Uterus (tissue), 4 donors: ENCODE measurements around the gene C1QTNF6. TPM values are rescaled to one million over a fixed set of nuclear protein-coding genes. Genes with fewer than 3 reads are reported as not detected.

Experiments
- DNase-seq, 2 donors: peaks; one replicate each; pipeline ENCODE4 v3.0.0-alpha.2; 2019 to 2020
- H3K27ac ChIP-seq, 2 donors: fragments of 200-600 bp; sonication (generic); 1 replicate in 1 of 2; 2 replicates in 1 of 2; pipeline ENCODE4 v1.5.1; 2016 to 2018
- H3K27me3 ChIP-seq, 2 donors: fragments of 200-600 bp; sonication (generic); one replicate each; pipeline ENCODE4 v1.5.1; 2018 to 2019; ENCODE audit warnings: control low read depth in 1 of 2
- H3K36me3 ChIP-seq, 2 donors: fragments of 200-600 bp; sonication (generic); one replicate each; pipeline ENCODE4 v1.5.1; 2019; ENCODE audit warnings: control low read depth in 1 of 2
- H3K4me1 ChIP-seq, 2 donors: fragments of 200-600 bp; sonication (generic); one replicate each; pipeline ENCODE4 v1.5.1; 2018 to 2019; ENCODE audit warnings: control low read depth in 1 of 2
- H3K4me3 ChIP-seq, 2 donors: fragments of 200-600 bp; sonication (generic); 1 replicate in 1 of 2; 2 replicates in 1 of 2; pipeline ENCODE4 v1.5.1; 2018 to 2019; ENCODE audit warnings: mild to moderate bottlenecking in 1 of 2
- H3K9me3 ChIP-seq, 2 donors: fragments of 200-600 bp; sonication (generic); one replicate each; pipeline ENCODE4 v1.5.1; 2019; ENCODE audit warnings: control low read depth in 1 of 2
- POLR2A ChIP-seq, 2 donors: fragments of 450-650 bp; IDR thresholded peaks; one replicate each; pipeline ENCODE4 v1.6.1; 2016; ENCODE audit warnings: antibody characterized with exemption in 2 of 2, mild to moderate bottlenecking in 1 of 2, moderate library complexity in 1 of 2
- intact Hi-C: fragments of 100-400 bp; cut with DNase I; formaldehyde crosslinking; loops from one replicate; pipeline ENCODE4 v1.15.1; 2023; ENCODE audit warnings: low total_unique reads
- total RNA-seq, 4 donors: library from RNA; depleted of rRNA in 3 of 4; stranded (reverse); fragments of >200 nt in 3 of 4; gene quantifications; one replicate each; pipeline versions ENCODE4 v1.1.0 to v1.2.4, GENCODE V29; 2014 to 2023
- TF ChIP-seq, protein P1 (sequence below), 4 experiments: fragments of 200-600 bp in 2 of 4; fragments of 450-650 bp in 2 of 4; sonication (generic) in 2 of 4; IDR thresholded peaks; one replicate each; pipeline ENCODE4 v1.5.1; 2016 to 2019; ENCODE audit warnings: antibody characterized with exemption in 4 of 4, mild to moderate bottlenecking in 2 of 4, moderate library complexity in 1 of 4
- donor health status: DM: yes; HTN: yes; CAD: no.

The C1QTNF6 gene
- total RNA-seq, 4 donors from 2014 or later = 0.29 to 16.0 (median 3.1) TPM

DNA sequence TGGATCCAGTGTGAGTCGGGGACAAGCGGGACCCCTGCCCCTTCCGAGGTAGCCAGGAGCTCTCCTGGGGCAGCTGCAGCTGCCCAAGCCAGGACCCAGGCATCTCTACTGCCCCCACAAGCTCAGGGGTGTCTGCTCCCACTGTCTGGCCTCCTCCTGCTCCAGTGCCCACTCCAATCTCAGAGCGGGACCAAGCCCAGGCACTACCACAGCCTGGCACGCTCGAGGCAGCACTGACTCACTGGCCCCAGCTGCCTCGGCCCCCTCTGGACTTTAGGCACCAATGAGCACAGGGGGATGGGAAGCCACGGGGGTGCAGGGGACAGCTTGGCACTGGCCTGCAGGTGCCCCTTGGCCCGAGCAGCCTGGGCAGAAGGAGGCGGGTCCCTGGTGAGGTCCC lies 46.6 kb downstream of the C1QTNF6 start:
- H3K27me3 ChIP-seq = no peaks in the 10 kb centered on the region
- no peak overlapping the region for H3K27ac ChIP-seq
- TF ChIP-seq, protein P1, sequence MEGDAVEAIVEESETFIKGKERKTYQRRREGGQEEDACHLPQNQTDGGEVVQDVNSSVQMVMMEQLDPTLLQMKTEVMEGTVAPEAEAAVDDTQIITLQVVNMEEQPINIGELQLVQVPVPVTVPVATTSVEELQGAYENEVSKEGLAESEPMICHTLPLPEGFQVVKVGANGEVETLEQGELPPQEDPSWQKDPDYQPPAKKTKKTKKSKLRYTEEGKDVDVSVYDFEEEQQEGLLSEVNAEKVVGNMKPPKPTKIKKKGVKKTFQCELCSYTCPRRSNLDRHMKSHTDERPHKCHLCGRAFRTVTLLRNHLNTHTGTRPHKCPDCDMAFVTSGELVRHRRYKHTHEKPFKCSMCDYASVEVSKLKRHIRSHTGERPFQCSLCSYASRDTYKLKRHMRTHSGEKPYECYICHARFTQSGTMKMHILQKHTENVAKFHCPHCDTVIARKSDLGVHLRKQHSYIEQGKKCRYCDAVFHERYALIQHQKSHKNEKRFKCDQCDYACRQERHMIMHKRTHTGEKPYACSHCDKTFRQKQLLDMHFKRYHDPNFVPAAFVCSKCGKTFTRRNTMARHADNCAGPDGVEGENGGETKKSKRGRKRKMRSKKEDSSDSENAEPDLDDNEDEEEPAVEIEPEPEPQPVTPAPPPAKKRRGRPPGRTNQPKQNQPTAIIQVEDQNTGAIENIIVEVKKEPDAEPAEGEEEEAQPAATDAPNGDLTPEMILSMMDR (IDR thresholded peaks at IDR 0.05) = no peak
- TF ChIP-seq POLR2A (IDR thresholded peaks at IDR 0.05) = no peak
- H3K9me3 ChIP-seq = no peaks in the 10 kb centered on the region
- intact Hi-C loops = no loop called here
- DNase-seq = no peak
- H3K4me1 ChIP-seq = no peaks in the 10 kb centered on the region
- H3K36me3 ChIP-seq = no peaks in the 10 kb centered on the region
- no peak overlapping the region for H3K4me3 ChIP-seq

DNA sequence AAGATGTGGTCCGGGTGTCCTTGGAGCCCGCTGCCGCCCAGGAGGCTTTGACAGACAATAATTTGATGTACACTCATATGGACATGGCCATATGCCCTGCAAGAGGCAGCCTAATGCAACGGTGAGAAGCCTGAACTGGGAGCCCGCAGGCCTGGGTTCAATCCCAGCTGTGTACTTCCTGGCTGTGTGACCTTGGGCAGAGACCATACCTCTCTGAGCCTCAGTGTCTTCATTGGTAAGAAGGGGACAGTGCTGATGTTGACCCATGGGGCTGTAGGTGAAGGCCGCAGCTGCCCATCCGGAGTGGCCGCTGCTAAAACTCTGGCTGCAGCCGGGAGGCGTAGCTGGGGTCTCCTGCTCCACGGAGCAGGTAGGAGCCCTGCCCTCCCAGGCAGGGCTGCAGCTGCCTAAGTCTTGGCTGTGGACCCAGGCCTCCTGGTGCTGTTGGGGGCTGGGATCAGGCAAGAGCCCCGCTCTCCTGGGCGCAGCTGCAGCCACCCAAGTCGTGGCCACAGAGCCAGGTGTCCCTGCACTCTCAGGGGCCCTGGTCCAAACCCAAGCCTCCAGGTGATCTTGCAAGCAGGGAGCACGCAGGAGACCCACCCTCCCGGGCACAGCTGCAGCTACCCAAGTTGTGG lies 47.2 kb downstream of the C1QTNF6 start:
- no peaks in the 10 kb centered on the region for H3K36me3 ChIP-seq
- no peak for DNase-seq
- no peak overlapping the region for H3K4me3 ChIP-seq
- intact Hi-C loops = no loop called here
- no peak for TF ChIP-seq POLR2A (IDR thresholded peaks at IDR 0.05)
- H3K27me3 ChIP-seq = no peaks in the 10 kb centered on the region
- no peak overlapping the region for H3K27ac ChIP-seq
- no peaks in the 10 kb centered on the region for H3K4me1 ChIP-seq
- no peaks in the 10 kb centered on the region for H3K9me3 ChIP-seq

DNA sequence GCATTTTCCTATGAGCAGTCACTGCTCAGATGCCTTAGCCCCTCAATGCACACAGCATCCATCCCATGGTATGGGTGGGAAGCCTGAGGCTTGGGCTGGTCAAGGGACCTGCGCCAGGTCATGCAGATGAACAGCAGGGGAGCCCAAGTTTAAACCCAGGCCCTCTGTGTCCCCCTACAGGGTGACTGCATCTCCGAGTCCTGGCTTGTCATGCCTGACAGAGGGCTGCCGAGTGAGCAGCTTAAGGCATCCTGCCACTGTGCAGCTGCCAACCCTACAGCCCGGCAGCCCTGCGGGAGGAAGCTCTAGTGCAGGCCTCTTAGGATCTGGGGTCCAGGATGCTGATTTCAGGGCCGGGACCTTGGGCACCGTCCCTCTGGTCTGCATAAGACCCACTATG lies 48.3 kb downstream of the C1QTNF6 start:
- Histone ChIP-seq H3K4me1 (no peaks in the 10 kb centered on the region), H3K27ac (no peak overlapping the region), H3K36me3 (no peaks in the 10 kb centered on the region), H3K27me3 (no peaks in the 10 kb centered on the region), H3K4me3 (no peak overlapping the region), H3K9me3 (no peaks in the 10 kb centered on the region)
- TF ChIP-seq, protein P1 (IDR thresholded peaks at IDR 0.05) = no peak
- TF ChIP-seq POLR2A (IDR thresholded peaks at IDR 0.05) = no peak
- DNase-seq = no peak
- intact Hi-C loops = no loop called here

DNA sequence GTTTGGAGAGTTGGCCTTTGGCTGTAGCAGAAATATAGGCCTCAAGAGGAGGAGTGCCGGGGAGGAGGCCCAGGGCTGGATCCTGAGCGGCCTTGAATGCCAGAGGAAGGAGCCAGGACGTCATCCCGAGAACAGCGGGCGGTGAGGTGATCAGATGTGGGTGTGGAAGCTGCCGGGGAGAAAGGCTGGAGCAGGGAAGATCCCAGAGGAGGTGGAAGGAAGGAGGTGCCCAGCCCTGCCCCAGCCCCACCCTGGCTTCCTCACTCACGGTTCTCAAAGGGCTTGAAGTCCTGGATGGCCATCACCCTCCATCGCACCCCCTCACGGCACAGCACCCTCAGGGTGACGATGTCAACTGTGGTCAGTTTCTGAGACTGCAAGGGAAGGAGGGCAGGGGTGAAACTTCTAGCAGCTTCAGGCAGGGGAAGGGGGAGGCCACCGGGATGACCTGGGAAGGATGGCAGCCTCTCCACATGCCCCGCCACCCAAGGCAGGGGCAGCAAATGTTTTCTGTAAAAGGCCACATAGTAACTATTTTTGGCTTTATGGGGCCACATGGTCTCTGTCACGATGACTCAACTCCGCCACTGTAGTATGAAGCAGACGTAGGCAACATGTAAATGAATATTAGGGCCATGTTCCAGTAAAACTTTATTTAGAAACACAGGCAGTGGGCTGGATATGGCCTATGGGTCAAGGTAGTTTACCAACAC lies 49.0 kb downstream of the C1QTNF6 start:
- Histone ChIP-seq H3K36me3 (no peaks in the 10 kb centered on the region), H3K27me3 (no peaks in the 10 kb centered on the region), H3K4me3 (no peak overlapping the region), H3K9me3 (no peaks in the 10 kb centered on the region), H3K27ac (no peak overlapping the region), H3K4me1 (no peaks in the 10 kb centered on the region)
- TF ChIP-seq, protein P1 (IDR thresholded peaks at IDR 0.05) = no peak
- TF ChIP-seq POLR2A (IDR thresholded peaks at IDR 0.05) = no peak
- intact Hi-C loops = no loop called here
- no peak for DNase-seq

DNA sequence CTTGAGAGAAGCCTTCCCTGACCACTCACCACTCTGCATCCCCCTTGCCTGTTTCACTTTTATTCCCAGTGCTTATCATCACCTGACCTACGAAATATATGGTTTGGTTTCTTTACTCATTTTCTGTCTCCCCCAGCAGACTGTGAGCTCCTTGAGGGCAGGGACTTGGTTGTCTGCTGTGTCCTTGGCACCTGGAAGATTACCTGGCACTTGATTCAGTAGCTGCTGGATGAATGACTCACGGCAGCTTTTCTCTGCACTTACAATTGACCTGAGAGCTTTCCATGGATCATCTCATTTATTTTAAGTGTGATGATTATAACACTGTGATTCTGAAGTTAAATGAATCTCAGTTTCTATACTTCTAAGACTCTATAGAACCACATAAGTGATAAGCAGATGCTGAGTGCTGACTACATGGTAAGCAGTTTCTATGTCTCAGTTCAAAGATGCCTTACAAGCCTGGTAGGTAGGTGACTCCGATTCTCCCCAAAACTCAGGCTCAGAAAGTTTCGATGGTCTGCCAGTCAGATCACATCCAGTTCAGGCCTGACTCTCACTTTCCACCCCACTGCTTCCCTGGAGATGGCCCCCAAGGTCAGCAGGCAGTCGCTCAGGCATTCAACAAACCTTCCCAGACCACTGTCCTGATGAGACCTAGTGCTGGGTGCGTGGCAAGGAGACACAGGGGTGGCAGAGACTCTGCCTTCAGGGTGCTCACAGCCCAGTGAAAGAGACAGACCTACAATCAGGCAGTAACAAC lies 50.0 kb downstream of the C1QTNF6 start:
- H3K9me3 ChIP-seq = no peaks in the 10 kb centered on the region
- no peak overlapping the region for H3K4me3 ChIP-seq
- no peak for DNase-seq
- TF ChIP-seq, protein P1 (IDR thresholded peaks at IDR 0.05) = no peak
- TF ChIP-seq POLR2A (IDR thresholded peaks at IDR 0.05) = no peak
- H3K4me1 ChIP-seq = no peaks in the 10 kb centered on the region
- no peak overlapping the region for H3K27ac ChIP-seq
- H3K27me3 ChIP-seq = no peaks in the 10 kb centered on the region
- intact Hi-C loops = no loop called here
- no peaks in the 10 kb centered on the region for H3K36me3 ChIP-seq
